ENCODE results near the gene NUP43.

Gene NUP43

GRCh38 chr6:149716181-149716963, 30.0 kb downstream of the NUP43 start:
- no peak for TF ChIP-seq CTCF (IDR thresholded peaks at IDR 0.05; ENCODE audit: unreplicated experiment in 3 of 3)
- Mint-ChIP-seq H3K27ac (peak overlapping the region; percentile 81 to 96 (median 96)), H3K4me3 (peak overlapping the region; percentile 86 to 91 (median 90)), H3K9me3 (no peaks in the 10 kb centered on the region), H3K36me3 (ENCODE audit: low read depth) (peaks cover 16% of the 10 kb centered on the region), H3K4me1 (peaks cover 22% of the 10 kb centered on the region), H3K27me3 (ENCODE audit: low read depth) (no peaks in the 10 kb centered on the region)

- no peak overlapping the region for H3K27ac Mint-ChIP-seq
- no peaks in the 10 kb centered on the region for H3K27me3 Mint-ChIP-seq (ENCODE audit: low read depth)
- no peaks in the 10 kb centered on the region for H3K9me3 Mint-ChIP-seq
- H3K4me3 Mint-ChIP-seq = peak overlapping the region in 2 of 3 experiments; percentile 21 to 27
- peaks cover 18% of the 10 kb centered on the region for H3K36me3 Mint-ChIP-seq (ENCODE audit: low read depth)
- peaks cover 37% of the 10 kb centered on the region for H3K4me1 Mint-ChIP-seq
- no peak for TF ChIP-seq CTCF (IDR thresholded peaks at IDR 0.05; ENCODE audit: unreplicated experiment in 3 of 3)
Observed at GRCh38 chr6:149714442-149714841, 31.9 kb downstream of the NUP43 start.

- Mint-ChIP-seq H3K4me1 (peaks cover 38% of the 10 kb centered on the region), H3K36me3 (ENCODE audit: low read depth) (peaks cover 18% of the 10 kb centered on the region), H3K4me3 (no peak overlapping the region)
Observed at GRCh38 chr6:149711711-149712110, 34.6 kb downstream of the NUP43 start.

GRCh38 chr6:149701714-149702113, 44.6 kb downstream of the NUP43 start:
- TF ChIP-seq CTCF (IDR thresholded peaks at IDR 0.05; ENCODE audit: unreplicated experiment in 3 of 3) = no peak
- H3K27me3 Mint-ChIP-seq (ENCODE audit: low read depth) = no peaks in the 10 kb centered on the region
- H3K27ac Mint-ChIP-seq = peak overlapping the region in 1 of 3 experiments; percentile 12
- H3K9me3 Mint-ChIP-seq = no peaks in the 10 kb centered on the region
- H3K36me3 Mint-ChIP-seq (ENCODE audit: low read depth) = peaks cover 15% of the 10 kb centered on the region
- no peak overlapping the region for H3K4me3 Mint-ChIP-seq
- H3K4me1 Mint-ChIP-seq = peaks cover 9% of the 10 kb centered on the region

More at GRCh38 chr6:149711711-149712110, 34.6 kb downstream of the NUP43 start:
- Mint-ChIP-seq H3K27ac (no peak overlapping the region), H3K9me3 (no peaks in the 10 kb centered on the region), H3K27me3 (ENCODE audit: low read depth) (no peaks in the 10 kb centered on the region)
- no peak for TF ChIP-seq CTCF (IDR thresholded peaks at IDR 0.05; ENCODE audit: unreplicated experiment in 3 of 3)

GRCh38 chr6:149699150-149699549, 47.2 kb downstream of the NUP43 start:
- H3K4me1 Mint-ChIP-seq = peaks cover 9% of the 10 kb centered on the region
- no peaks in the 10 kb centered on the region for H3K27me3 Mint-ChIP-seq (ENCODE audit: low read depth)
- no peak overlapping the region for H3K4me3 Mint-ChIP-seq
- peaks cover 20% of the 10 kb centered on the region for H3K36me3 Mint-ChIP-seq (ENCODE audit: low read depth)
- TF ChIP-seq CTCF (IDR thresholded peaks at IDR 0.05; ENCODE audit: unreplicated experiment in 3 of 3) = no peak
- no peaks in the 10 kb centered on the region for H3K9me3 Mint-ChIP-seq
- no peak overlapping the region for H3K27ac Mint-ChIP-seq

- no peak for TF ChIP-seq CTCF (IDR thresholded peaks at IDR 0.05; ENCODE audit: unreplicated experiment in 3 of 3)
- Mint-ChIP-seq H3K4me1 (peaks cover 9% of the 10 kb centered on the region), H3K27me3 (ENCODE audit: low read depth) (no peaks in the 10 kb centered on the region), H3K27ac (no peak overlapping the region), H3K36me3 (ENCODE audit: low read depth) (peaks cover 25% of the 10 kb centered on the region), H3K9me3 (no peaks in the 10 kb centered on the region), H3K4me3 (no peak overlapping the region)
Observed at GRCh38 chr6:149698175-149698574, 48.2 kb downstream of the NUP43 start.
